HG03097 (cell line): Measurements from ENCODE around the gene ZNF440.
"Not testable (repeated sequence)": the region's sequence is repeated elsewhere in the genome, so short reads cannot be mapped to it uniquely, and the experiment has no call there.

Experiments
- ATAC-seq: cut with Tn5 transposase; IDR thresholded peaks from one replicate; pipeline ENCODE4 v1.9.1; 2021; ENCODE audit not compliant: unreplicated experiment, low FRiP score

The ZNF440 gene

GRCh38 chr19:11821474-11822109, 7.5 kb downstream of the ZNF440 start:
- ATAC-seq: no peak

DNA sequence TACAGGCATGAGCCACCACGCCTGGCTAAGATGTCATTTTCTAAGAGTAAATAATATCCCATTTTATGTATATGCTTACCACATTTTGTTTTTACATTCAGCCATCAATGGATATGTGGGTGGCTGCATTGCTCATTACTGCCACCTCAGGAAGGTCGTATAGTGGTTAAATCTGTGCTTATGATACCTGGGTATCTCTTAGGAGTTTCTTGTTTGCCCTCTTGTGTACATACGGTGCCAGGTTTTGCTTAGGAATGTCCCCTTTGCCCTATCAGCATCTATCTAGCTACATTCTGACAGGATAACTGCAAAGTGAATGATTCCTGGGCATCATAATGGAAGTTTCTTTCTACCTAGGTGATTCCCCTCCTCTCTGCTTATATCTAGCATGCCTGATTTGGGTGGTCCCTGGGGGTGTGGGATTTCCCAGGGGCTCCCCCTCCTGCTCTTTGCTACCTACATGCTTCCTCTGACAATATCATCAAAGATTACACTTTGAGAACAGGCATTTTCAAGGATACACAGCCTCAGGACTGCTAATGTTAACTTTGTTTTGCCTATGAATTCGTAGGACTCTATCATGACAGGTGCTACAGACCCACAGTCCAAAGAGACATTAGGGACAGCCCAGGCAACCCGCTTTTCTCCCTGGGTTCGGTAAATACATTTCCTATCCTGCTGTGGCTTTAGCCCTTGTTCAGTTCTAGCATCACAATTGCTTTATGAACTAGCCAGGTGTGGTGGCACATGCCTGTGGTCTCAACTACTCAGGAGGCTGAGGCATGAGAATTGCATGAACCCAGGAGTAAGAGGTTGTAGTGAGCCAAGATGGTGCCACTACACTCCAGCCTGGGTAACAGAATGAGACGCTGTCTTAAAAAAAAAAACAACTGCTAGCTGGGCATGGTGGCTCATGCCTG, 15.1 kb downstream of the ZNF440 start:
- not testable (repeated sequence) for ATAC-seq

DNA sequence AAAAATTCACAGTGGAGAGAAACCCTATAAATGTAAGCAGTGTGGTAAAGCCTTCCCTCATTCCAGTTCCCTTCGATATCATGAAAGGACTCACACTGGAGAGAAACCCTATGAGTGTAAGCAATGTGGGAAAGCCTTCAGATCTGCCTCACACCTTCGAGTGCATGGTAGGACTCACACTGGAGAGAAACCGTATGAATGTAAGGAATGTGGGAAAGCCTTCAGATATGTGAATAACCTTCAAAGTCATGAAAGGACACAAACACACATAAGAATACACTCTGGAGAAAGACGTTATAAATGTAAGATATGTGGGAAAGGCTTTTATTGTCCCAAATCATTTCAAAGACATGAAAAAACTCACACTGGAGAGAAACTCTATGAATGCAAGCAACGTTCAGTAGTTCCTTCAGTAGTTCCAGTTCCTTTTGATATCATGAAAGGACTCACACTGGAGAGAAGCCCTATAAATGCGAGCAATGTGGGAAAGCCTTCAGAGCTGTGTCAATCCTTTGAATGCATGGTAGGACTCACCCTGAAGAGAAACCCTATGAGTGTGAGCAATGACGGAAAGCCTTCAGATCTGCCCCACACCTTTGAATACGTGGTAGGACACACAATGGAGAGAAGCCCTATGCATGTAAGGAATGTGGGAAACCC, 18.3 kb downstream of the ZNF440 start:
- ATAC-seq: no peak

GRCh38 chr19:11833541-11833940, 19.5 kb downstream of the ZNF440 start:
- no peak for ATAC-seq

GRCh38 chr19:11835626-11836066, 21.6 kb downstream of the ZNF440 start:
- ATAC-seq: not testable (repeated sequence)

GRCh38 chr19:11843722-11844121, 29.6 kb downstream of the ZNF440 start:
- no peak for ATAC-seq

- not testable (repeated sequence) for ATAC-seq
Measured at GRCh38 chr19:11847615-11848014, 33.5 kb downstream of the ZNF440 start.

DNA sequence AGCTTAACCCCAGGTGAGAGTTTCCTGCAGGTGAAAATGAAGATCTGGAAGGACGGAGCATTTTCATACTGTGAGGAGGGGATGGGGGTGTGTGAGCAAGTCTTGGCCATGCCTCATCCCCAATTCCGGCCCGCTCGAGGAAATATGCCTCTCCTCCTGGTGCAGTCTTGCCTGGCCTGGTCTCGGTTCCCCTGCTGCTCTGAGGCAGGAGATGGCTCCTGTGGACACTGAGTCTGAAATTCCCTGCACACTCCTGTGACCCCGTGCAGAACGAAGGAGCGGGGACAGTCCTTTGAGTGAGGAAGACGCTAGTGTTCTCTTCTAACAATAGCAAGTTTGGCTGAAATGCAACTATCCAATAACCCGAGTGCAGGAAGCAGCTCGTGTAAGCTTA, 34.1 kb downstream of the ZNF440 start:
- ATAC-seq: peak; percentile 17

- ATAC-seq: peak; percentile 76
Measured at GRCh38 chr19:11848594-11849469, 34.8 kb downstream of the ZNF440 start, which contains the start of gene ZNF439. Gene ZNF439, plus strand, starts transcription at chr19:11848726. Its CDS starts 142 bp downstream, at chr19:11848868.

- not testable (repeated sequence) for ATAC-seq
Measured at GRCh38 chr19:11850289-11850688, 36.2 kb downstream of the ZNF440 start.

- ATAC-seq: no peak
Measured at GRCh38 chr19:11853358-11853757, 39.3 kb downstream of the ZNF440 start.

GRCh38 chr19:11856596-11857250, 42.6 kb downstream of the ZNF440 start:
- no peak for ATAC-seq

DNA sequence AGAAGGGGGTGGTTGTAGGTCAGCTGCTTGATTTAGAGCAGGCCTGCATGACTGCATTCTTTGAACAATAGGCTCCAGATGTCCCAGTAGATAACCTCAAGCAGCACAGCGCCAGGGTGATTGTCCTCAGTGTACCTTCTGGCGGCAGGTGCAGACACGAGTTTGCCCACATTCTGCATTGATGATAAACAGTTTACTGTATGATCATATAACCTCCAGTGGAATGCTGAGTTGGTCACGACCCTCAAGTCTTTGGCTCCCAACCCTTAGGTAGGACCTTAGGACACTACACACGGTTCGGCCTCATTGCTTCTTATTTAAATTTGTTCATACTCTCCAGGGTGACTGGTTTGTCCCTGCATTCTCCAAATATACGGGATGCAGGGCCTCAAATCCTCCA, 46.6 kb downstream of the ZNF440 start:
- ATAC-seq: no peak

GRCh38 chr19:11861301-11861700, 47.2 kb downstream of the ZNF440 start:
- ATAC-seq: no peak

GRCh38 chr19:11867766-11868165, 53.7 kb downstream of the ZNF440 start:
- ATAC-seq: not testable (repeated sequence)

- no peak for ATAC-seq
Measured at GRCh38 chr19:11868188-11868587, 54.1 kb downstream of the ZNF440 start.

DNA sequence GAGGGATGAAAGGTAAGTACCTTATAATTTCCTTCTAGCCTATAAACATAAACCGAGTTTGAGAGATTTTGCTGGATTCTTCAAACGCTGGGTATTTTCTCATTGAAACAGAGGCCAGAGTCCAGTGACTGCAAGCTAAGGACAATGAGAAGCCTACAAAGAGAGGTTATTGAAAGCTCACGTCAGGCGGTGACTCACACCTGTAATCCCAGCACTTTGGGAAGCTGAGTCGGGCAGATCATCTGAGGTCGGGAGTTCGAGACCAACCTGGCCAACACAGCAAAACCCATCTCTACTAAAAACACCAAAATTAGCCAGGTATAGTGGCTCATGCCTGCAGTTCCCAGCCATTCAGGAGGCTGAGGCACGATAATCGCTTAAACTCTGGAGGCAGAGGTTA, 58.6 kb downstream of the ZNF440 start:
- no peak for ATAC-seq

DNA sequence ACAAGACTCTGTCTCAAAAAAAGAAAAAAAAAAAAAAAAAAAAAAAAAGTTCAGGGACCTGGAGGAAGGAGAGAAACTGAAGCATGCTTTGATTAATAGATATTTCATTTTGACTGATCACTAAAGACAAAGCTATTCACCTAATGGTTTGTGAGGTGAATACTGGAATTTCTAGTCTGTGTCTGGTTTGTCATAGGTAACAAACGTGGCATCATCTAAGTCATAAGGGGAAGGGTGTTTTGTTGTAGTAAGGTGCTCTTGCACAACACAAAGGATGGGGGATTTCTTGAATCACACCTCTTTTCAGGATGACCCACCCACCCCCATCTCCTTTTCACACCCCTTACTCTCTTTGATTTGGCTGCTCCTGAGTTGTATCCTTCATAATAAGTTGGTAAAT, 59.7 kb downstream of the ZNF440 start:
- no peak for ATAC-seq

- ATAC-seq: not testable (repeated sequence)
Measured at GRCh38 chr19:11879687-11880266, 65.7 kb downstream of the ZNF440 start.
